HG02840 (cell line): ENCODE results near the gene FBXL13.
"Not testable (repeated sequence)": the region's sequence is repeated elsewhere in the genome, so short reads cannot be mapped to it uniquely, and the experiment has no call there.

Experiments used
- ATAC-seq: cut with Tn5 transposase; IDR thresholded peaks from one replicate; pipeline ENCODE4 v1.9.1; 2021; ENCODE audit warnings: mild to moderate bottlenecking, moderate library complexity, moderate number of reproducible peaks; ENCODE audit not compliant: unreplicated experiment, low FRiP score

Gene FBXL13

GRCh38 chr7:102988631-102989560 lies 85.7 kb downstream of the FBXL13 start:
- ATAC-seq = no peak

DNA sequence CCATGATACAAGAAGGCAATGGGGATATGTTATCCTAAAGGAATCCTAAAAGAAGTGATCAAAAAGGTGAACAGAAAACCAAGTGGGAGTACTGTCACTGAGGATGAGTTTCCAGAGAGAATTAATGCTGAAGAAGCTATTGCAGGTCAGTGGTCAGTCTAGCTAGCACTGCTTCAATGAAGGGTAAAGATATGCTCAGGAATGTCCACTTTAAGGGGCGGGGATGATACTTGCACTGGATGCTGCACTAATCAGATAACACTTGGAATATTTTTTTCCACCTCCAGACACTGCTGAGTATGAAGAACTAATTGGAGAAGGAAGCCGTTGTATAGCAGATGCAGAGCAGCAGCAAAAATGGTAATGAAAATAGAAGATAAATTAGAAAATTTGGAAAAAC lies 86.5 kb downstream of the FBXL13 start:
- no peak for ATAC-seq

DNA sequence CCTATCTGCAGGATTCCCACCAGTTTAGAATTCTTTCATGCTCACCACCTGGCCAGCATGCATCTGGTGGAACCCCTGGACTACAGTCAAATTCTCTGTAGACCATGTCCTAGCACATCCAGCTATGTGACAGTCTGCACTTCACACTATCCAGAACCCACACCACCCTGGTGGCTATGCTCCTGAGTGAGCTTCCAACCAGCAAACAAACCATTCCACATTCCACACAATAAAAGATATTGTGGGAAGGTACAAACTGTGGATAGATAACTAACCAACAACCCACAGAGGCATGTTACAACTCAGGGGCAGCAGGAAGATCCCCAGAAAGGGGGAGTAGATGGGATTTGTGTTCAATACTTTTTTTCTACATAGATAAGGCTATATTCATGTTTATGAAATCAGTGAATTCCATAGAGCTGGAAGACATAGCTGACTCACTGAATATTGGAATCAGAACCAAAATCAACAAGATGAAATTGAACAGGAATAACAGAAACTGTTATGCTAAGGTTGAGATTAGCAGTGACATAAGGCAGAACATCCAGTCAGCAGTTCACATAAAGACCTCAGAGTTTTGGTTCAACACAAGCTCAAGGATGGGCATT lies 89.3 kb downstream of the FBXL13 start:
- no peak for ATAC-seq

GRCh38 chr7:102983602-102984001 lies 91.0 kb downstream of the FBXL13 start:
- no peak for ATAC-seq

GRCh38 chr7:102982235-102982634 lies 92.4 kb downstream of the FBXL13 start:
- no peak for ATAC-seq

GRCh38 chr7:102981451-102981850 lies 93.1 kb downstream of the FBXL13 start:
- ATAC-seq = no peak

DNA sequence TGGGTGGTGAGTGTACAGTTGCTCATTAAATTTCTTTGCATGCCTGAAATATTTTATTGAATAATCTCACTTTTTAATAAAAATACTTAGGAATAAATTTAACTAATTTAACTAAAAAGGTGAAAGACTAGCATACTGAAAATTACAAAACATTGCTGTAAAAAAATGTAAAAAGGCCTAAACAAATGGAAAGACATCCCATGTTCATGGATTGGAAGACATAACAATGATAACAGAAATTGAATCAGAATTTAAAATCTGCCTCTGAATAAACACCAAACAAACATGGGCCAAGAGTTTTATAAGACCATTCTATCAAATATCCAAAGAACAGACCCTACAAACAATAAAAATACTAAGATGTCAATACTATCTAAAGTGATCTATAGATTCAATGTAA lies 94.9 kb downstream of the FBXL13 start:
- ATAC-seq = no peak

DNA sequence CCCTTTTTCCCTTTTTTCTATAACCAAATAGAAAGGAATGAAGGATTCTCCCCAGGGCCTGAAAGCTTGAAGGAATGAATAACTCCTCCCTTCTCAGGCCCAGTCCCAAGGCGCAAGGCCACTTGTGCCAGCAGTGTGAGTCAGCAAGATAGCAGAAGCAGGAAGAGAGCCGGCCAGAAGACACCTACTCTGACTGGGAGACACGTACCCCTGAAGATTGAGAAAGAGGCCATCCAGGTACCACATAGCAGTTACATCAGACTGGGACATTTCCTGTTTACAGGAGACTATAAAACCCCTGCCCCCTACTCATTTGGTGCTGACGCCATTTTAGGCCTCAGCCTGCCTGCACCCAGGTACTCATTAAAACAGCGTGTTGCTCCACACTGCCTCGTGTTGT lies 96.3 kb downstream of the FBXL13 start:
- ATAC-seq = no peak

- ATAC-seq = not testable (repeated sequence)
These were observed 97.0 kb downstream of the FBXL13 start for GRCh38 chr7:102977586-102977985.

DNA sequence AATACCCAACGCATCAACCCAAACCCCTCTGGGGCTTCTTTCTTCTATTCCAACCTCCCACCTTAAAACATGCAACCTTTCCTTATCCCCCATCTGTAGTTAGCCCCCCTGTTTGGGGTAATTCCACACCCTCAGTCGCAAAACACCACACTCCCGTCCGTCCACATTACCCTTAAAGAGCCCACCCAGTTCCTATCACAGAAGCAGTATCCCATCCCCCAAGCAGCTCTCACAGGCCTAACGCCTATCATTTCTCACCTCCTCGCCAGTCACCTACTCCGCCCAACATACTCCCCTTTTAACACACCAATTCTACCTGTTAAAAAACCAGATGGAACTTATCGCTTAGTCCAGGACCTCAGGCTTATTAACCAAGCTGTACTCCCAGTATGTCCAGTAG lies 98.1 kb downstream of the FBXL13 start:
- no peak for ATAC-seq

DNA sequence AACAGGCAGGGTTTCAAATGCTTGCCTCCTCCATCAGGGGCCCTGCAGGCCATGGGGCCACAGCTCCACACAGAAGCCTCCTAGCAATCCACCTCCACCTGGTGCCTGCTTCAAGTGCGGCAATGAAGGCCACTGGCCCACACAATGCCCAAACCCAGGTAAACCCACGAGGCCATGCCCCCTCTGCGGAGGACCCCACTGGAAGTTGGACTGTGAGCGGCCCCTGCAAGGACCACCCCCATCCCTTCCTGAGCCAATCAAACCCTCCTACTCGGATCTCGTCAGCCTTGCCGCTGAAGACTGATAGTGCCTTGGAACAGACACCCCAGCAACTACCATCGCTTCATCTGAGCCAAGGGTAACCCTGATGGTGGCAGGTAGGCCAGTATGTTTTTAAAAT lies 98.7 kb downstream of the FBXL13 start:
- ATAC-seq = no peak

DNA sequence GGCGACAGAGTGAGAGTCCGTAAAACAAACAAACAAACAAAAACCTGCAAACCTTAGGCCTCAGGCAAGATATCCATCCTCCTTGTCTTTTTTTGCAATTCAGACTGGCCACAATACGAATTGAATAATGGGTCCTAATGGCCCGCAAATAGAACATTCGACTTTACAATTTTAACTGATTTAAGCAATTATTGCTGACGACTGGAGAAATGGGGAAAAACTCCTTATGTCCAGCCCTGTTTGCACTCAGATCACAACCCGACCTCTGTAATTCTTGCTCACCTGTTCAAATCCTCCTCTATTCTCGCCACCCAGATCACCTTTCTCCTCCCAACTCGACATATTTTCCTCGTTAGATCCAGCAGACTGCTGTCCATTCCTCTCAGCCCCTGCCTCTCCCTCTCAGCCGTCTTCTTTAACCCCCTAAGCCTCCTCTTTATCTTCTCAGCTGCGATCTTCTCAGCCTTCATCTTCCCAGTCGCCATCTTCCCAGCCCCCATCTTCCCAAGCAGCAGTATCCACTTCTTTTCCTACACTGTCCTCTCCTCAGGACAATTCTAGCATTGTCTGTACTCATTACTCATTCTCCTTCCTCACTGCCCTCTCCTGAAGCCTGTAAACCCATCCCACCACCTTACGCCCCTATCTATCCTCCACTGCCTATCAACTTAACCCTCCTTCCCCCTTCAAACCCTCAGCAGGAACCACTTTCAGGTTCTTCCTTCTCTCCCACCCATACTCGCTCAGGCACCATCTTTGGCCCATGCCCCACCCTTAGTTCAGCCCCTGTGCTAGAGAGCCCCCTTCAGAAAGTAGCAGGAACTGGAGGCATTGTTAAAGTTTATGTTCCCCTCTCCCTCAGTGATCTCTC lies 100.0 kb downstream of the FBXL13 start:
- ATAC-seq = no peak

DNA sequence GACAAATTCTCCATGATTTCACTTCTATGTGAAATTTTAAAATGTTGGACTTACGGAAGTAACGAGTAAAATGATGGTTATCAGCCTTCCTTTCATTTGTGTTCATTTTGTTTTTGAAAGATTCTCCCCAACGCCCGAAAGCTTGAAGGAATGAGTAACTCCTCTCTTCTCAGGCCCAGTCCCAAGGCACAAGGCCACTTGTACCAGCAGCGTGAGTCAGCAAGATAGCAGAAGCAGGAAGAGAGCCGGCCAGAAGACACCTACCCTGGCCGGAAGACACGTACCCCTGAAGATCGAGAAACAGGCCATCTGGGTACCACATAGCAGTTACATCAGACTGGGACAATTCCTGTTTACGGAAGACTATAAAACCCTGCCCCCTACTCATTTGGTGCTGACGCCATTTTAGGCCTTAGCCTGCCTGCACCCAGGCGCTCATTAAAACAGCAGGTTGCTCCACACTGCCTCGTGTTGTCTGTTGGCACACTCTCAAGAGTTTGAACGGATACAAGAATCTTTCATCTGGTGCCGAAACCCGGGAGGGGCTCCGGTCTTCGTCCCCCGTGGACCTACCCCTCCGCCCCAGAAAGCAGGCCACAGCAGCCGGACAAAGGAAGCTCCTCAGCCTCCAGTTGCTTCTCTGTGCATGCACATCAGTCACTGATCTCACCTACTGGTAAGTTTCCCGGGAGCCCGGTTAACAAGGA lies 101.3 kb downstream of the FBXL13 start:
- ATAC-seq = no peak

DNA sequence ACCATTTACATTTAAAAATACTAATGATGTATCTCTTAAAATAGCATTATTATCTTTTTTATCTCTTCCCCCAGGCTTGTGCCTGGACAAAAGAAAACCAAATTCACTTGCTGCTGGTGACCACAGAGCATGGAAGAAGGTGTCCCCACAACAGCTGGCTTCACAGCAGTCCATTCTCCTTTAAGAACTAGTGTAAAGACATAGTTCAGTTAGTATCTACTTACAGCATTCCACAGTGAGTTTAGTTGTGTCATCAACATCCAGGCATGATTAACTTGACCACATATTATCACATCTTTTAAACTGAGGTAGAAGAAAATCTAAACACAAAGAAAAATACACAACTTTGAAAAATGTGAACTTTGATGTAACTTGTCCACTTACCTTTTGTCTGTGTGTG lies 106.8 kb downstream of the FBXL13 start:
- no peak for ATAC-seq

DNA sequence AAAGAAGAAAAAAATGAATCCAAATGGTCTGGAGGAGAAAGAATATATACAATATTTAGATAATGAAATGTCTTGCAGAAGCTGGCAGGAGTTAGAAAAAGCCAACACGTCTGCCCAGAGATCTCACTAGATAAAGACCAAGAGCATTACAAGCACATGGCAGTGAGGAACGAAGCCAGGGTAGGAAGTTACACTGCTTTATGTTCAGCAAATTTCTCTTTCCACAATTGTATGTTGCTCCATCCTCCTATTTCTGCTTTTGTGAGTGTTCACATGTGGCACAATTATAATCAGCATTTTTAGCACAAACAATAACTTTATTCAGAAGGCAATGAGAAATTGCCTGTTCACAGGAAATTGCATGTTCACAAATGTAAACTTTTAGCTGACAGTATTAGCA lies 108.1 kb downstream of the FBXL13 start:
- ATAC-seq = no peak

- ATAC-seq = not testable (repeated sequence)
These were observed 112.6 kb downstream of the FBXL13 start for GRCh38 chr7:102961993-102962392.

- not testable (repeated sequence) for ATAC-seq
These were observed 116.6 kb downstream of the FBXL13 start for GRCh38 chr7:102958004-102958403.

- ATAC-seq = not testable (repeated sequence)
These were observed 120.2 kb downstream of the FBXL13 start for GRCh38 chr7:102954359-102954758.

GRCh38 chr7:102953406-102953805 lies 121.2 kb downstream of the FBXL13 start:
- ATAC-seq = no peak

DNA sequence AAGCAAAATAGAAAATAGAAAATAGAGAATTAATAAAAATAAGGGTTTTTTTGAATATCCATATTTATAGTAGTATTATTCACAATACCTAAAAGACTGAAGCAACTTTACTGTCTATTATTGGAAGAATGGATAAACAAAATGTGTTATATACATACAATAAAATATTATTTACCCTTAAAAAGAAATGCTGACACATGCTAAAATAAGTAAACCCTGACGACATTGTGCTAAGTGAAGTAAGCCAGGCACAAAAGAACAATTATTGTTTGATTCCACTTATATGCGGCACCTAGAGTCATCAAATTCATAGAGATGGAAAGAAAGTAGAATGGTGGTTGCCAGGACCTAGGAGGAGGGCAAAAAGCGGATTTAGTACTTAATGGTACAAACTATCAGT lies 122.8 kb downstream of the FBXL13 start:
- ATAC-seq = no peak
